GM23338 (cell line): Measurements from ENCODE around the gene RAB11A. TPM values are rescaled to one million over a fixed set of nuclear protein-coding genes. Genes with fewer than 3 reads are reported as not detected.

Source experiments
- ATAC-seq: fragments of 200-7000 bp; cut with Tn5 transposase; 3 replicates; pipeline ENCODE4 v1.9.1; 2020
- DNase-seq: peaks from one replicate; pipeline ENCODE4 v3.0.0-alpha.2; 2015; ENCODE audit warnings: low spot score
- H2AFZ ChIP-seq: fragments of 200-600 bp; sonication (generic); 2 replicates; pipeline ENCODE4 v1.8.0; 2016; ENCODE audit warnings: antibody characterized with exemption, mild to moderate bottlenecking, moderate library complexity
- H3F3A ChIP-seq: fragments of 200-600 bp; sonication (generic); replicated peaks from 2 replicates; pipeline ENCODE4 v1.8.0; 2017; ENCODE audit warnings: antibody characterized with exemption, mixed run types, low read depth
- H3K27ac ChIP-seq: fragments of 200-600 bp; sonication (generic); 2 replicates; pipeline ENCODE4 v1.6.1; 2016; ENCODE audit warnings: low read depth
- H3K27me3 ChIP-seq: fragments of 200-600 bp; sonication (generic); 2 replicates; pipeline ENCODE4 v1.8.0; 2016; ENCODE audit warnings: mild to moderate bottlenecking, mixed run types, moderate library complexity; ENCODE audit not compliant: insufficient read depth
- H3K36me3 ChIP-seq: fragments of 200-600 bp; sonication (generic); 2 replicates; pipeline ENCODE4 v1.8.0; 2016; ENCODE audit warnings: mild to moderate bottlenecking; ENCODE audit not compliant: insufficient read depth
- H3K4me1 ChIP-seq: fragments of 200-600 bp; sonication (generic); 2 replicates; pipeline ENCODE4 v1.8.0; 2016; ENCODE audit warnings: mild to moderate bottlenecking, moderate library complexity; ENCODE audit not compliant: insufficient read depth
- H3K4me2 ChIP-seq: fragments of 200-600 bp; sonication (generic); 2 replicates; pipeline ENCODE4 v1.7.1; 2017; ENCODE audit warnings: mixed run types
- H3K4me3 ChIP-seq: fragments of 200-600 bp; sonication (generic); 2 replicates; pipeline ENCODE4 v1.6.1; 2016; ENCODE audit warnings: mixed run types
- H3K79me2 ChIP-seq: fragments of 200-600 bp; sonication (generic); replicated peaks from 2 replicates; pipeline ENCODE4 v1.8.0; 2017; ENCODE audit warnings: mild to moderate bottlenecking; ENCODE audit not compliant: insufficient read depth
- H3K9me2 ChIP-seq: fragments of 200-600 bp; sonication (generic); 2 replicates; pipeline ENCODE4 v1.8.0; 2017; ENCODE audit not compliant: insufficient read depth
- H4K20me1 ChIP-seq: fragments of 200-600 bp; sonication (generic); replicated peaks from 2 replicates; pipeline ENCODE4 v1.8.0; 2017; ENCODE audit warnings: mild to moderate bottlenecking; ENCODE audit not compliant: insufficient read depth
- H3K27ac Mint-ChIP-seq: 2 replicates; pipeline ENCODE4 v1.8.0; 2020; ENCODE audit warnings: inconsistent platforms, mild to moderate bottlenecking, moderate library complexity, mixed read lengths
- H3K27me3 Mint-ChIP-seq: 3 replicates; pipeline ENCODE4 v1.8.0; 2022; ENCODE audit warnings: low read depth, mild to moderate bottlenecking, moderate library complexity, mixed read lengths, inconsistent platforms; ENCODE audit not compliant: insufficient read depth, poor library complexity
- H3K36me3 Mint-ChIP-seq: 3 replicates; pipeline ENCODE4 v1.8.0; 2021; ENCODE audit warnings: low read depth, mild to moderate bottlenecking, inconsistent platforms, moderate library complexity, mixed read lengths
- H3K4me1 Mint-ChIP-seq: 3 replicates; pipeline ENCODE4 v1.8.0; 2020; ENCODE audit warnings: mild to moderate bottlenecking, inconsistent platforms, mixed read lengths
- H3K4me3 Mint-ChIP-seq: 3 replicates; pipeline ENCODE4 v1.8.0; 2021; ENCODE audit warnings: moderate library complexity, mild to moderate bottlenecking, inconsistent platforms, mixed read lengths
- H3K9me3 Mint-ChIP-seq: 3 replicates; pipeline ENCODE4 v1.8.0; 2020; ENCODE audit warnings: moderate library complexity, mild to moderate bottlenecking, inconsistent platforms, mixed read lengths
- CREB1 ChIP-seq: fragments of 250-450 bp; sonication (Bioruptor Pico); IDR thresholded peaks from 2 replicates; pipeline ENCODE4 v1.5.0; 2020; ENCODE audit warnings: low read depth, mild to moderate bottlenecking, moderate library complexity
- CTCF ChIP-seq, 2 experiments: fragments of 200-600 bp in 1 of 2; sonication (generic) in 1 of 2; conservative IDR thresholded peaks; 2 replicates each; pipeline versions ENCODE4 v1.5.1 to v1.6.1; 2016 to 2017; ENCODE audit warnings: antibody characterized with exemption in 2 of 2, low read depth in 2 of 2, mild to moderate bottlenecking in 2 of 2, moderate library complexity in 1 of 2
- ETS1 ChIP-seq: IDR thresholded peaks from 2 replicates; pipeline ENCODE4 v1.6.1; 2016; ENCODE audit warnings: antibody characterized with exemption
- EZH2 ChIP-seq: fragments of 200-600 bp; sonication (generic); IDR thresholded peaks from one replicate; pipeline ENCODE4 v1.8.0; 2017; ENCODE audit warnings: antibody characterized with exemption, mild to moderate bottlenecking, low read depth; ENCODE audit not compliant: unreplicated experiment
- EZH2phosphoT487 ChIP-seq: fragments of 200-600 bp; sonication (generic); IDR thresholded peaks from one replicate; pipeline ENCODE4 v1.8.1; 2018; ENCODE audit warnings: antibody characterized with exemption; ENCODE audit not compliant: unreplicated experiment
- JUNB ChIP-seq: IDR thresholded peaks from one replicate; pipeline ENCODE4 v1.6.1; 2016; ENCODE audit warnings: antibody characterized with exemption; ENCODE audit not compliant: unreplicated experiment
- NANOG ChIP-seq: IDR thresholded peaks from 2 replicates; pipeline ENCODE4 v1.6.1; 2016; ENCODE audit warnings: antibody characterized with exemption, borderline replicate concordance
- POLR2AphosphoS5 ChIP-seq: IDR thresholded peaks from 2 replicates; pipeline ENCODE4 v1.6.1; 2016; ENCODE audit warnings: antibody characterized with exemption, low read depth
- REST ChIP-seq: IDR thresholded peaks from one replicate; pipeline ENCODE4 v1.6.1; 2018; ENCODE audit warnings: antibody characterized with exemption; ENCODE audit not compliant: unreplicated experiment
- STAT1 ChIP-seq: IDR thresholded peaks from one replicate; pipeline ENCODE4 v1.6.1; 2016; ENCODE audit warnings: antibody characterized with exemption; ENCODE audit not compliant: unreplicated experiment
- ZNF114 ChIP-seq: fragments of 250-450 bp; sonication (Bioruptor Pico); IDR thresholded peaks from 2 replicates; pipeline ENCODE4 v1.5.0; 2020; ENCODE audit warnings: mild to moderate bottlenecking, moderate library complexity
- ZNF331 ChIP-seq: fragments of 250-450 bp; sonication (Bioruptor Pico); IDR thresholded peaks from 2 replicates; pipeline ENCODE4 v1.5.0; 2020; ENCODE audit warnings: low read depth, mild to moderate bottlenecking, moderate library complexity
- ZNF462 ChIP-seq: fragments of 250-450 bp; sonication (Bioruptor Pico); IDR thresholded peaks from 2 replicates; pipeline ENCODE4 v1.5.0; 2020; ENCODE audit warnings: mild to moderate bottlenecking, moderate library complexity
- polyA plus RNA-seq: library from polyadenylated mRNA; unstranded; fragments of >200 nt; fragmentation: Nextera tagmentation; extraction: Ambion mirVana; gene quantifications from 2 replicates; pipeline ENCODE4 v1.2.1, GENCODE V29; 2016
- total RNA-seq: library from RNA; depleted of rRNA; stranded (reverse); fragments of >200 nt; shearing (Covaris generic); gene quantifications from 2 replicates; pipeline ENCODE4 v1.2.3, GENCODE V29; 2014

Gene RAB11A
- total and polyA plus RNA-seq, 2 experiments from 2014 or later, result 251 to 369 TPM

DNA sequence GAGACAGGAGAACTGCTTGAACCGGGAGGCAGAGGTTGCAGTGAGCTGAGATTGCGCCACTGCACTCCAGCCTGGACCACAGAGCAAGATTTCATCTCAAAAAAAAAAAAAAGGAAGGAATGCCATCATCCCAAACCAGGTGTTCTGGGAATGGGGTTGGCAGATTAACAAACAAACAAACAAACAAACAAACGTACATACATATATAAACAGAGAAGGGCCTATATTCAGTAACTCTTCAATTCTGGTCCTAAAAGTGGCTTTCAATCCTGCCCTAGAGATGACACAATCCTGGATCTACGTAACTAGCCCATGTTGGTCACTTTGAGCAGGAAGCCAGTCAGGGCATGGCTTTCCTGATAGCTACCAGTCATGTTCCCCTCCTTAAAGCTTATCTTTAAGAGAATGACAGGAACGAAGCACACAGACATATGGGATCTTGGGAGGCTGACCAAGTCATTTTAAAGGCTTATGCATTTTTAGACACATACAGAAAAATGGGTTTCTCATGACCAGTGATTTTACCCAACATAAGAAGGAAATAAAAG is 29.9 kb upstream of the RAB11A start:
- H4K20me1 ChIP-seq, result no peaks in the 10 kb centered on the region
- ATAC-seq, result no peak
- no peaks in the 10 kb centered on the region for H3F3A ChIP-seq
- H3K27me3 Mint-ChIP-seq, result peaks cover 3% of the 10 kb centered on the region
- no peak overlapping the region for H3K4me3 Mint-ChIP-seq
- TF ChIP-seq NANOG, result no peak
- TF ChIP-seq JUNB, result no peak
- TF ChIP-seq CTCF (conservative IDR thresholded peaks at IDR 0.05; ENCODE audit: low read depth in 2 of 2), result no peak
- TF ChIP-seq CREB1, result no peak
- TF ChIP-seq ETS1, result no peak
- TF ChIP-seq ZNF331 (CRISPR knock-in tag), result no peak
- no peak for TF ChIP-seq ZNF114 (CRISPR knock-in tag)
- no peak for TF ChIP-seq REST
- TF ChIP-seq STAT1, result no peak
- TF ChIP-seq ZNF462, result no peak
- no peak for TF ChIP-seq POLR2AphosphoS5
- no peak for TF ChIP-seq EZH2phosphoT487
- TF ChIP-seq EZH2, result no peak
- no peaks in the 10 kb centered on the region for H3K79me2 ChIP-seq
- no peaks in the 10 kb centered on the region for H3K27me3 ChIP-seq
- no peak overlapping the region for H3K4me2 ChIP-seq
- peaks cover 13% of the 10 kb centered on the region; the same call in 2 of the 3 replicates for H3K4me1 Mint-ChIP-seq
- no peaks in the 10 kb centered on the region for H3K36me3 ChIP-seq
- no peak overlapping the region for H2AFZ ChIP-seq
- no peak overlapping the region for H3K27ac ChIP-seq
- DNase-seq, result no peak
- H3K27ac Mint-ChIP-seq, result no peak overlapping the region
- no peaks in the 10 kb centered on the region for H3K9me2 ChIP-seq
- H3K36me3 Mint-ChIP-seq, result no peaks in the 10 kb centered on the region
- H3K4me3 ChIP-seq, result no peak overlapping the region
- no peaks in the 10 kb centered on the region; the same call in 2 of the 3 replicates for H3K9me3 Mint-ChIP-seq
- no peaks in the 10 kb centered on the region for H3K4me1 ChIP-seq
